HG03066 (cell line): ENCODE data around the gene SMARCD3.

ENCODE experiments used
- ATAC-seq: cut with Tn5 transposase; IDR thresholded peaks from one replicate; pipeline ENCODE4 v1.9.1; 2021; ENCODE audit warnings: low read depth; ENCODE audit not compliant: unreplicated experiment

Gene SMARCD3

DNA sequence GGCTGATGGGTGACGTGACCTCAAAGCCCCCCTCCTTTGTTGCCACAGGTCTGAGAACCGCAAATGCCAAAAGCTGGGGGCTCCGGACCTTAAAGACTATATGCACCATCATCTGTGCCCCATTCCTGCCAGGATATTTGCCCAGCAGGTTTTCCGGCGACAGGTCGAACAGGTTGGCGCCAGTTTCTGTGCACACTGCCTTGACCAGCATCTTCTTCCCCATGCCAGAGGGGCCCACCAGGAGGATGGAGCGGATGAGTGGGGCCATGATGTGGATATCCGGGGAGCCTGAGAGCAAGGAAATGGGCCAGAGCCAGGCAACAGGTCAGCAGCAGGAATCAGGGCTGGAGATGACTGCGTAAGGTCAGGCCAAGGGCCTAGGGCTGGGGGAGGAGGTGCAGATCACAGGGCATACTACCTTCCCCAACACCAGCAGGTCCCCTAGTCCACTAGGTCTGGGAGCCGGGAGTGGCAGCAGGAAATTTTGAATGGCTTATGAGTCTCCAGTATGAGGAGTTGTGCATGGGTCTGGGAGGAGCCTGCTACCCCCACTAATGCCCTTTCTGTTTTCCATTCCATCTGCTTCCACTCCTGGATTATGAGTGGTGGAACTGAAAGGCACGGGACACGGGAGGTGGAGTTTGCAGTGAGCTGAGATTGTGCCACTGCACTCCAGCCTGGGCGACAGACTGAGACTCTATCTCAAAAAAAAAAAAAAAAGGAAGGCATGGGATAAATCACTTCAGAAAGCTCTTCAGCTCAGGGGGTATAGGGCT, 55.1 kb downstream of the SMARCD3 start:
- no peak for ATAC-seq

DNA sequence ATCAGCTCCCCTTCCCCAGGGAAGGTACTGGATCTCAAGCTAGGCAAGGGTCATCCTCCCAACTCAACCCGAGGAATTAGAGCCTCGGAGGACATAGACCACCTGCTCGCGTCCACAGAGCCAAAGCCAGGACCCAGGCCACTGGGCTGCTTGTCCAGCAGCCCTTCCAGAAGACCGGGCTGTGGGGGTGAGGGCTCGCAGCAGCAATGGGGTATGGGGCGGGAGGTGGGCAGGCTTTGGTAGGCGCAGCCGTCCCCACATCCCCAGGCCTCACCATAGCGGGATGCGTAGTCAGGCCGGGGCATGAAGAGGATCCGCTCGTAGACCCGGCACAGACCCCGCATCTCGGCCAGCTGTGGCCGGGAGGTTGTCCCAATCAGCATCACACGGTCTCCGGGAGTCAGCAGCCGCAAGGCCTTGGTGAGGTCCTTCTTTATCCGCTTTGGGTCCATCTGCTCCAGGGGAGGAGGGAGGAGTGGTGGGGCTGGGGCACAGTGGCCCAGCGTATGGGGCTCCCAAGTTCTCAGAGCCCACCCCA, 56.4 kb downstream of the SMARCD3 start:
- no peak for ATAC-seq

GRCh38 chr7:151191544-151191943, 57.0 kb downstream of the SMARCD3 start:
- no peak for ATAC-seq

DNA sequence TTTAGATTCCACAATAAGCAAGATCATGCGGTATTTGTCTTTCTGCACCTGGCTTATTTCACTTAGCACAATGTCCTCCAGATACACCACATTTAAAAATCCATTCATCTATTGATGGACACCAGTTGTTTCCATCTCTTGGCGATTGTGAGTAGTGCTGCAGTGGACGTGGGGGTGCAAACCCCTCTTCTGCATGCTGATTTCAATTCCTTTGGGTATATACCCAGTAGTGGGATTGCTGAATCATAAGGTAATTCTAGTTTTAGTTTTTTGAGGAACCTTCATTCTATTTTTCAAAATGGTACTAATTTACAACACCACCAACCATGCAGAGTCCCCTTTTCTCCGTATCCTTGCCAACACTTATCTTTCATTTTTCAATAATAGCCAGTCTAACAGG, 59.5 kb downstream of the SMARCD3 start:
- no peak for ATAC-seq
